Psoas muscle (tissue), 8 donors: ENCODE results near the gene AAGAB. TPM values are rescaled to one million over a fixed set of nuclear protein-coding genes. Genes with fewer than 3 reads are reported as not detected.
A peak's percentile ranks its signal among the peaks of the same experiment; 100 is the strongest.

ENCODE experiments used
- ATAC-seq, 4 donors: fragments of 200-7000 bp; cut with Tn5 transposase; one replicate each; pipeline ENCODE4 v1.9.1; 2020; ENCODE audit warnings: moderate library complexity in 3 of 4, mild to moderate bottlenecking in 2 of 4
- DNase-seq, 2 donors: peaks; one replicate each; pipeline ENCODE4 v3.0.0-alpha.2; 2020
- H3K27ac ChIP-seq: fragments of 200-600 bp; one replicate; pipeline ENCODE4 v1.8.0; 2022
- H3K27me3 ChIP-seq, 3 donors: fragments of 200-600 bp in 1 of 3; one replicate each; pipeline versions ENCODE4 v1.6.1 to v1.8.0; 2013 to 2022; ENCODE audit warnings: low read length in 2 of 3, mild to moderate bottlenecking in 2 of 3, moderate library complexity in 1 of 3; ENCODE audit not compliant: insufficient read depth in 3 of 3
- H3K36me3 ChIP-seq, 2 donors: fragments of 200-600 bp in 1 of 2; one replicate each; pipeline versions ENCODE4 v1.6.1 to v1.8.0; 2013 to 2022; ENCODE audit warnings: low read depth in 1 of 2, mild to moderate bottlenecking in 1 of 2, moderate library complexity in 1 of 2; ENCODE audit not compliant: insufficient read depth in 1 of 2
- H3K4me1 ChIP-seq: fragments of 200-600 bp; one replicate; pipeline ENCODE4 v1.8.0; 2022
- H3K4me3 ChIP-seq: fragments of 200-600 bp; one replicate; pipeline ENCODE4 v1.8.0; 2022; ENCODE audit warnings: mild to moderate bottlenecking
- H3K9me3 ChIP-seq: fragments of 200-600 bp; one replicate; pipeline ENCODE4 v1.8.0; 2022
- CTCF ChIP-seq: fragments of 200-600 bp; IDR thresholded peaks from one replicate; pipeline ENCODE4 v1.8.0; 2022; ENCODE audit warnings: antibody characterized with exemption
- WGBS, 3 donors: extraction: QIAGEN DNeasy Blood & Tissue Kit; methylation state at CpG; one replicate each; pipeline versions ENCODE4 v1.1.6 to v1.1.7; 2013; 5-methylcytosine and 5-hydroxymethylcytosine counted together
- intact Hi-C, 2 donors: fragments of 100-400 bp; cut with DNase I; formaldehyde crosslinking; loops; one replicate each; pipeline versions ENCODE4 v1.11.0 to v1.14.2; 2022
- polyA plus RNA-seq, 3 donors: library from polyadenylated mRNA; stranded (reverse); fragments of 200-250 nt; gene quantifications; one replicate each; pipeline ENCODE4 v1.2.3, GENCODE V29; 2013
- total RNA-seq, 4 donors: library from RNA; stranded (reverse); fragmentation: NEBNext Ultra II Directional in 2 of 4; extraction: Animal tissue kit (Norgen Biotek cat#: 25700) in 2 of 4; gene quantifications; one replicate each; pipeline versions ENCODE4 v1.2.1 to v1.2.4, GENCODE V29; 2021 to 2023
- donor health status: healthy with polysubstance abuse.
- donor health status: DM: no; HTN: no; CAD: no; lungs with moderate emphysema.
- donor health status: Bipolar disorder and iron deficiency.
- donor health status: healthy.
- donor health status: DM: yes; HTN: yes; CAD: no.
- donor health status: DM: no; HTN: no; CAD: no.
- donor health status: DM: no; HTN: no; CAD: no.
- donor health status: DM: yes; HTN: yes; CAD: no.

Gene AAGAB
- total and polyA plus RNA-seq, 7 donors: 19.0 to 46.1 (median 42.1) TPM

- 52 to 71% (median 61%) methylated on average over 4 of the region's 4 CpGs for WGBS, 3 donors
- ATAC-seq (no peak), DNase-seq (no peak)
- H3K4me1 ChIP-seq: peaks cover 70% of the 10 kb centered on the region
- TF ChIP-seq CTCF: no peak
- H3K27me3 ChIP-seq: no peaks in the 10 kb centered on the region
- H3K4me3 ChIP-seq: no peak overlapping the region
- H3K36me3 ChIP-seq: peaks cover 0 to 5% of the 10 kb centered on the region in 2 donors
- peak overlapping the region; percentile 90 for H3K27ac ChIP-seq
- intact Hi-C loops: no loop called here
- H3K9me3 ChIP-seq: no peaks in the 10 kb centered on the region
Observed at GRCh38 chr15:67199391-67199790, 55.1 kb downstream of the AAGAB start.

- Histone ChIP-seq H3K27me3 (no peaks in the 10 kb centered on the region), H3K4me1 (peaks cover 72% of the 10 kb centered on the region), H3K36me3 (peaks cover 0 to 5% of the 10 kb centered on the region in 2 donors), H3K4me3 (no peak overlapping the region), H3K27ac (peak overlapping the region; percentile 90), H3K9me3 (no peaks in the 10 kb centered on the region)
- intact Hi-C loops: no loop called here
- no peak for TF ChIP-seq CTCF
- 81 to 90% (median 84%) methylated on average over 7 of the region's 7 CpGs for WGBS, 3 donors
- ATAC-seq (peak in 2 of 4 donors; percentile 11 to 15), DNase-seq (no peak)
Observed at GRCh38 chr15:67198157-67198754, 56.2 kb downstream of the AAGAB start.

- WGBS, 3 donors: 87 to 94% (median 91%) methylated on average over 2 of the region's 2 CpGs
- Histone ChIP-seq H3K9me3 (no peaks in the 10 kb centered on the region), H3K4me3 (no peak overlapping the region), H3K27ac (peak overlapping the region; percentile 90), H3K4me1 (peaks cover 75% of the 10 kb centered on the region), H3K36me3 (peaks cover 5 to 7% of the 10 kb centered on the region in 2 donors), H3K27me3 (no peaks in the 10 kb centered on the region)
- ATAC-seq (no peak), DNase-seq (no peak)
- intact Hi-C loops: no loop called here
- TF ChIP-seq CTCF: no peak
Observed at GRCh38 chr15:67197364-67197695, 57.1 kb downstream of the AAGAB start.

- DNase-seq (peak in 1 of 2 donors; percentile 53), ATAC-seq (no peak)
- no peak for TF ChIP-seq CTCF
- intact Hi-C loops: no loop called here
- H3K9me3 ChIP-seq: no peaks in the 10 kb centered on the region
- H3K4me1 ChIP-seq: peaks cover 75% of the 10 kb centered on the region
- H3K27me3 ChIP-seq: no peaks in the 10 kb centered on the region
- H3K36me3 ChIP-seq: peaks cover 3 to 11% of the 10 kb centered on the region in 2 donors
- peak overlapping the region; percentile 90 for H3K27ac ChIP-seq
- no peak overlapping the region for H3K4me3 ChIP-seq
- WGBS, 3 donors: 63 to 72% (median 67%) methylated on average over 8 of the region's 8 CpGs
Observed at GRCh38 chr15:67196672-67197363, 57.6 kb downstream of the AAGAB start.
